HG03066 (cell line): ENCODE data around the gene OR11H6.
"Not testable (repeated sequence)": the region's sequence is repeated elsewhere in the genome, so short reads cannot be mapped to it uniquely, and the experiment has no call there.

Experiments
- ATAC-seq: cut with Tn5 transposase; IDR thresholded peaks from one replicate; pipeline ENCODE4 v1.9.1; 2021; ENCODE audit warnings: low read depth; ENCODE audit not compliant: unreplicated experiment

The OR11H6 gene

GRCh38 chr14:20223410-20223809, at the start of gene OR11H6:
Gene OR11H6 (plus strand): TSS chr14:20223710. CDS start chr14:20223710, 0 bp downstream.
- ATAC-seq: no peak

GRCh38 chr14:20174205-20174604, 49.3 kb upstream of the OR11H6 start:
- ATAC-seq: not testable (repeated sequence)

- ATAC-seq: no peak
Observed at GRCh38 chr14:20176330-20176729, 47.2 kb upstream of the OR11H6 start.

GRCh38 chr14:20177433-20177974, 46.0 kb upstream of the OR11H6 start:
- ATAC-seq: no peak

GRCh38 chr14:20179218-20179617, 44.3 kb upstream of the OR11H6 start:
- ATAC-seq: no peak

GRCh38 chr14:20179880-20180279, 43.6 kb upstream of the OR11H6 start:
- no peak for ATAC-seq

GRCh38 chr14:20180486-20180885, 43.0 kb upstream of the OR11H6 start:
- ATAC-seq: no peak

GRCh38 chr14:20184181-20184580, 39.3 kb upstream of the OR11H6 start:
- ATAC-seq: no peak

GRCh38 chr14:20190596-20190995, 32.9 kb upstream of the OR11H6 start, which contains the start of gene OR11G2:
Gene OR11G2 (plus strand): TSS chr14:20190896. CDS start chr14:20197438, 6,542 bp downstream.
- ATAC-seq: no peak

GRCh38 chr14:20191396-20191795, 32.1 kb upstream of the OR11H6 start:
- no peak for ATAC-seq

- ATAC-seq: no peak
Observed at GRCh38 chr14:20194101-20194500, 29.4 kb upstream of the OR11H6 start.

- not testable (repeated sequence) for ATAC-seq
Observed at GRCh38 chr14:20195170-20195569, 28.3 kb upstream of the OR11H6 start.

GRCh38 chr14:20195911-20196310, 27.6 kb upstream of the OR11H6 start:
- no peak for ATAC-seq

- ATAC-seq: no peak
Observed at GRCh38 chr14:20197459-20197858, 26.1 kb upstream of the OR11H6 start.

GRCh38 chr14:20198991-20199390, 24.5 kb upstream of the OR11H6 start:
- ATAC-seq: no peak

- no peak for ATAC-seq
Observed at GRCh38 chr14:20204721-20205120, 18.8 kb upstream of the OR11H6 start.

GRCh38 chr14:20209595-20209994, 13.9 kb upstream of the OR11H6 start:
- no peak for ATAC-seq

GRCh38 chr14:20212406-20212805, 11.1 kb upstream of the OR11H6 start:
- ATAC-seq: not testable (repeated sequence)

- no peak for ATAC-seq
Observed at GRCh38 chr14:20215196-20215595, 8.3 kb upstream of the OR11H6 start.

GRCh38 chr14:20219033-20219432, 4.5 kb upstream of the OR11H6 start:
- ATAC-seq: no peak

- no peak for ATAC-seq
Observed at GRCh38 chr14:20228681-20229080, 5.2 kb downstream of the OR11H6 start, which contains the start of gene OR11H7. Gene OR11H7 (plus strand): TSS chr14:20228981.

GRCh38 chr14:20235415-20235814, 11.9 kb downstream of the OR11H6 start:
- ATAC-seq: not testable (repeated sequence)
